Lung microvascular endothelial cell (primary cell): ENCODE results near the gene FFAR1. TPM values are rescaled to one million over a fixed set of nuclear protein-coding genes. Genes with fewer than 3 reads are reported as not detected.
"Not testable (repeated sequence)": the region's sequence is repeated elsewhere in the genome, so short reads cannot be mapped to it uniquely, and the experiment has no call there.

Experiments
- DNase-seq, 2 donors: peaks; one replicate each; pipeline versions ENCODE4 v3.0.0 to v3.0.0-alpha.2; 2010; ENCODE audit warnings: low read depth in 2 of 2
- total RNA-seq: library from RNA; depleted of rRNA; stranded (reverse); fragments of >200 nt; gene quantifications from 2 replicates; pipeline ENCODE4 v1.2.1, GENCODE V29; 2014

FFAR1 gene
- total RNA-seq, 1 donor from 2014 or later = not detected

GRCh38 chr19:35341565-35342225 is 6.0 kb upstream of the FFAR1 start:
- DNase-seq = no peak

DNA sequence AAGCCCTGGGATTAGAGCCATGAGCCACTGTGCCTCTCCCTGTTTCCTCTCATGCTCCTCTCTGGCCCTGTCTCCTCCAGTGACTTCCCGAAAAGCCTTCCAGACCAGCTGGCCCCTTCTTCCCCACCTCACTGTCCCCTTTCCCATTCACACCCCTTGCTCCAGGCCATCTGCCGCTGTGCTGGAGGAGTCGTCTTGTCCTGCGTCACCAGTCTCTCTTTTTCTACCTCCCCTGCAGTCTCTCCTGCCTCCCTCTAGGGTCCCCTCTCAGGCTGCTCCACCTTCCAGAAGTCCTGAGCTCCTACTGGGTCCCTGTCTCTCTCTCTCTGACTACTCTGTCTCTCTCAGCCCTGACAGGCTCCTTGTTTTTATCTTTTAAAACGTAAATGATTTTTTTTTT is 5.3 kb upstream of the FFAR1 start:
- DNase-seq = no peak

GRCh38 chr19:35344511-35345031 is 3.1 kb upstream of the FFAR1 start:
- DNase-seq = no peak

DNA sequence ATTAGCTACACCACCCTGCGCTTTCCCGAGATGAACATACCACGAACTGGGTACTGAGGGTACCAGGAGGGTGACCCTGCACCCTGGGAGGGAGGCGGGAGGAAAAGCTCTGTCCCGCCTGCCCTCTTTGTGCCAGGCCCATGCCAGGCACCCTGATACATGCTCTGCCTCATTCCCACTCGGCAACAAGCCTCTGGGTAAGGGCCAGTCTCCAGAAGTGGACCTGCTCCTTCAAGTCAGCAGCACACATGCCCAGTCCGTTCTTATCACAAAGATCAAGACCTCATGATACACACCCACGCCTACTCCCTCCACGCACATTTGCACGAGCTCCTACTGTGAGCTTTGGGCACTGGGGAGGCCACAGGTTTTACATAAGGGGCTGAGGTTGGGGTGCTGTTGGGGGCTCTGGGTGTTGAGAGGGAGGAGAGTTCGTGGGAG is 2.0 kb upstream of the FFAR1 start:
- DNase-seq = no peak

GRCh38 chr19:35346193-35347052 is 1.3 kb upstream of the FFAR1 start:
- no peak for DNase-seq

DNA sequence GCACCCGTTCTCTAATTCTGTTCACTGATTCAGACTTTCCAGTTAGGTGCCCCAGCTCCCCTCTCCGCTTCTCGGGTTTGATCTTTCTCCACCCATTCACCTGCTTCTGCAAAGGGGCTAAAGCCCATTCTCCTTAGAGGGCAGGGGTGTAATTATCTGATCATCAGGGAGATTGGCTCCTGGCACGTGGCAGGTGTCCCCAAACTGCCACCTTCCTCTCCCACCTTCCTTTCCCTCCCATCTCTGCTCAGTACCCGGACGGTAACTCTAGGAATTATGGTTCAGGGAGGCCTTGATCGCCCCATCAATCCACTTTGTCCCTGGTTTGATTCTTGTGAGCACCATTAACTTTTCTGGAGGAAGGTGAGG is 212 bp downstream of the FFAR1 start:
- no peak for DNase-seq

DNA sequence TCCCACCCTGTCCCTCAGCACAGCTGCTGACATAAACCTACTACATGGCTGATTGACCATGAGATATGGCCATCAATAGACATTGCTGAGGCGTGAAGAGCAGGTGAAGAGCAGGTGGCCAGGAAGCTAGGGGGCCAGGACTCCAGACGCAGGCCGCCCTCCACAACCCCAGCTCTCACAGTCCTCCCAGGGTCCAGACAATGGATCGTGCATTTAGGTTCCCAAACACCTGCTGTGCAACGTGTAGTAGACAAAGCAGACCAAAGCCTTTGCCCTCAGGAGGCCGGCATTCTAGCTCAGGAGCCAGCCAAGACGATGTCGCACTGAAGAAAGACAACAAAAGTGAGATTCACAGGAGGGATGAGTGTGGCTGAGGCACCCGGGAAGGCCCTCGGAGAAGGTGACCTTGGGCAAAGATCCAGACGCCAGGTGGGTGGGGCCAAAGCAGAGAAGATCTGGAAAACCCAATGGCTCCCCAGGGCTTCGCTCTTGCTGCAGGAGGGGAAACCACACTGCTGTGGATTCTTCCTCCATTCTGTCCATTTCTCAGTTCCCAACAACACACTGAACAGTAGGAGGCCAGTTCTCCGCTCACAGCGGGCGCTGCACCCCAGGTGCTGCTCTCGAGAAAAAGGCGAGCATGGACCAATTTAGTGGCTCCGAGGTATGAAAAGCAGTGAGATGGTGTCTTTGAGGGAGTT is 1.4 kb downstream of the FFAR1 start:
- no peak for DNase-seq

DNA sequence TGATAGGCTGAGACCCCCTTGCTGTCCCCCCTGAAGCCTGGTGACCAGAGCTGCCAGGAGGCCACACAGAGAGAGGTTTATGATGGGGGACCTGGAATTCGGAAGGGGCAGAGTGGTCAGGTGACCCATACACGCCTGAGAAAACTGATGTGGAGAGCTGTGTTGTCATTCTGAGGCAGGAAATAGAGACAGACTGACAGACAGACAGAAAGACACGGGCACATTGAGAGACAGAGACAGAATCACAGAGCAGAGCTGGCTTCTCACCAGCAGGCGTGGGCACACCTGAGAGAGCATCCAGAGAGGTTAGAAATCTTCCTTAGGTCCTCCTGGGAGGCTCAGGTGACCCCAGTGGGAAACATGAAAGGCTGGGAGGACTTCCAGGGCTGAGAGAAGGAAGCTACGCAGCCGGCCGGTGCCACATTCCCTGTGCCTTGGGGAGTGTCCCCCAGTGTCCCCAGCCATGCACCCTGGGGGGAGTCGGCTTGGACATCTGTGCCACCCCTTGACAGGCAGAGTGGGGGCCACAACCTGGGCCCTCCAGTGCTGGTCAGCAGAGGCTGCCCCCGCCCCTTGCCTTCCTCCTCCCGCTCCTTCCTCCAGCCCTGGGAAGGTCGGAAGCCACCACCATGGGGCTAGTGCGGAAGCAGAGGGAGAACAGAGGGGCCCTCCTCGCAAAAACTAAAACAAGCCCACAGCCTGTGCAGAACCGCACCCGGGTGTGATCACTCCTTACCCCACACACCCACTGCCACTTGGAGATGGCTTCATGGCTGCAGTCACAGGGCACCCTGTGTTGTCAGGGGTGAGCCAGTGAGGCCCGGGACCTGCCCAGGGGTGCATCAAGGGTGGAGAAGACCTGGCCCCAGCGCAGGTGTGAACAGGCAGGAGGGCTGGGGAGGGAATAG is 2.2 kb downstream of the FFAR1 start:
- no peak for DNase-seq

- DNase-seq = no peak
These were observed 2.9 kb downstream of the FFAR1 start for GRCh38 chr19:35350591-35350990.

- no peak for DNase-seq
These were observed 3.9 kb downstream of the FFAR1 start for GRCh38 chr19:35351411-35352176.

DNA sequence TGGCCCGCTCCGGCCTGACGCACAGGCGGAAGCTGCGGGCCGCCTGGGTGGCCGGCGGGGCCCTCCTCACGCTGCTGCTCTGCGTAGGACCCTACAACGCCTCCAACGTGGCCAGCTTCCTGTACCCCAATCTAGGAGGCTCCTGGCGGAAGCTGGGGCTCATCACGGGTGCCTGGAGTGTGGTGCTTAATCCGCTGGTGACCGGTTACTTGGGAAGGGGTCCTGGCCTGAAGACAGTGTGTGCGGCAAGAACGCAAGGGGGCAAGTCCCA is 4.4 kb downstream of the FFAR1 start:
- no peak for DNase-seq

GRCh38 chr19:35352448-35353304 is 5.0 kb downstream of the FFAR1 start:
- peak; percentile 71 to 87 for DNase-seq

DNA sequence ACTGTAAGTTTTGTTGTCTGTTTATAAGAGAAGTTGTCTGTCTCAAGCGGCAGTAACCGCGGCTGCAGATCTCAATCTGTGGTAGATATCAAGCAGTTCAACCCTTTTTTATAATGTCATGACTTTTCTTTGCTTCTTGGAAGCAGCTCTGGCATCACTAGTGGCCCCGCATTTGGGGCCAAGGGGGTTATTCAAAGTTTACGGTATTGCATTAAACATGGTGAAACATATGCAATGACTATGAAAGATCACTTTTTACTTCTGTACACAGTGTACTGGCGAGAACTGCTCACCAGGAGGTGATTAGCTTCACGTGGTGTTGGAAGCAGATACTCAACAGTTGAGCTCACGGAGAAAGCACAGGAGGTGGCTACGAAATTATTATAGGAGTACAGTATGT is 5.9 kb downstream of the FFAR1 start:
- DNase-seq = no peak

GRCh38 chr19:35354898-35355297 is 7.2 kb downstream of the FFAR1 start:
- no peak for DNase-seq

DNA sequence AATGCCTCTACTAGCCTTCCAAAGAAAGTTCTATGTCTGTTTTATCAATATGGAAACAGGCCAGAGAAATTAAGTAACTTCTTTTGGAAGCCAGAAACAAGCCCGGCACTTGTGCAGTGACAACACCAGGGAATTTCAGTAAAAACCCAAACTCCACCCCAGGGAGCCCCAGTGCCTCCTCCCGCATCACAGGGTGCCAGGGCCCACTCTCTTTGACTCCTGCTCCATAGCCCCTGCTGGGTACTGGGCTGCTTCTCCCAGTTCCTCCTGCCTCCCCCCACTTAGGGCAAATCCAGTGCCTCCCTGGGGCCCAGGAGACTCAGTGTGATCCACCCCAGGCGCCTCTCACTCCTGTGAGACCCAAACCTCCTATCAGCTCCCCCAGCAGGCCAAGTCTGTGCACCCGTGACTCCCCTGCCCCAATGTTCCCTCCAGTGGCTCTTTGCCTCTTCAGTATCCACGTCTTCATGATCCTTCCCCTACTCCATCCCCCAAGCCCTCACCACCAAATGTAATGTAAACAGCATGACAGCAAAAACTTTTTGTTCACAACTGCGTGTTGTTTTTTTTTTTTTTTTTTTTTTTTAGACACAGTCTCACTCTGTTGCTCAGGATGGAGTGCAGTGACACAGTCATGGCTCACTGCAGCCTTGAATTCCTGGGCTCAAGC is 8.2 kb downstream of the FFAR1 start:
- DNase-seq = no peak

DNA sequence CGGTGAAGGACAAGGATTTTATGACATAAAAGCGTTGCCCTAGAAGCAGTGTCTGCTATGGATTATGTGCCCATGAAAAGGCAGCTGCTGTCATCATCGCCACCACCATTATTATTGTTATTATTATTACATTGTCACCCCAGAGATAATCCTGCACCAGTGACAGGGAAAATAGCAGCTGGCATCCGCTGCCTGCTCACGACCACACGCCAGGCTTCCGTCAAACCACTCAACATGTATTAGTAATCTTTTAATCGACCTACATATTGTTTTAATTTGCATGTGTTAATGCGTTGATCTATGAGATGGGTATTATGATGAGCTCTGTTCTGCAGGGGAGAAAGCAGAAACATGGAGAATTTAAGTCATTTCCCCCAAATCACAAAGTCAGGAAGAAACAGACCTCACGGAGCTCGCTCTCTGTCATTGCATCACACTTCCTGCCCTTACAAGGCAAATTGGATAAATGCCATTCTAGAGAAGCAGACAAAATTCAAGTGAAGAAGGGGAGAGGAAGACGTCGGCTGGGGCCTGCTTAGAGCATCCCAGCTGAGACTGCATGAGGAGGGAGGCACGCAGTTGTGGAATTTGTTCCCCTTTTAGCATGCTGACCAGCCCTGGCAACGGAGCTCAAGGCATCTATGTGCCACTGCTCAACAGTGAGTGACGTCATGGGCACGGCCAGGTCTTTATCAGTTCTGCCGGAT is 10.3 kb downstream of the FFAR1 start, which contains the start of gene FFAR3:
FFAR3 (plus strand) TSS at position 594 of the 707 bp plus-strand sequence. CDS start 431 bp downstream, outside the sequence.
- DNase-seq = peak; percentile 41 to 64

DNA sequence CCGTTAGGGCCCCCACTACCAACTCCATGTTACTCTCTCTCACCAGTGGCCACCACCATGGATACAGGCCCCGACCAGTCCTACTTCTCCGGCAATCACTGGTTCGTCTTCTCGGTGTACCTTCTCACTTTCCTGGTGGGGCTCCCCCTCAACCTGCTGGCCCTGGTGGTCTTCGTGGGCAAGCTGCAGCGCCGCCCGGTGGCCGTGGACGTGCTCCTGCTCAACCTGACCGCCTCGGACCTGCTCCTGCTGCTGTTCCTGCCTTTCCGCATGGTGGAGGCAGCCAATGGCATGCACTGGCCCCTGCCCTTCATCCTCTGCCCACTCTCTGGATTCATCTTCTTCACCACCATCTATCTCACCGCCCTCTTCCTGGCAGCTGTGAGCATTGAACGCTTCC is 11.1 kb downstream of the FFAR1 start:
- DNase-seq = not testable (repeated sequence)

- DNase-seq = not testable (repeated sequence)
These were observed 11.7 kb downstream of the FFAR1 start for GRCh38 chr19:35359395-35359794.
